Right lobe of liver (tissue), 4 donors: ENCODE results near the gene FOS.

Experiments used
- POLR2A ChIP-seq: fragments of 450-650 bp; IDR thresholded peaks from one replicate; pipeline ENCODE4 v1.6.1; 2017; ENCODE audit warnings: antibody characterized with exemption, mild to moderate bottlenecking
- TF ChIP-seq, protein P1 (sequence below), 4 donors: fragments of 200-600 bp in 3 of 4; fragments of 450-650 bp in 1 of 4; IDR thresholded peaks; one replicate each; pipeline versions ENCODE4 v1.5.1 to v1.8.0; 2016 to 2022; ENCODE audit warnings: antibody characterized with exemption in 4 of 4, mild to moderate bottlenecking in 2 of 4
- donor health status: DM: no; HTN: no; CAD: no.
- donor health status: DM: no; HTN: no; CAD: no.
- donor health status: DM: no; HTN: yes; CAD: no.

DNA sequence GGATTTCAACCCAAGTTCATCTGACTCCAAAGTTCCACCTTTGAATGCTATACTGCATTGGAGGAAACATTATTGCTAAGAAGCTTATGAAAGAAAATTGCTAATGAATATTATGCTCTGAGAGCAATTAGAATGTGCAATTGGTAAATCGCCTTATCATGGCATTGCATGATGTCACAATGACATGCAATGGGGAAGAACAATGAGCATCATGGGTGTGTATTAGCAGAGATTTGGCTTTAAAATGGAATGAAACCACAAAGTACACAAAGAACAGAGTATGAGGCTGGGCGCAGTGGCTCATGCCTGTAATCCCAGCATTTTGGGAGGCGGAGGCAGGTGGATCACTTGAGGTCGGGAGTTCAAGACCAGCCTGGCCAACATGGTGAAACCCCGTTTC lies 34.7 kb downstream of the FOS start:
- TF ChIP-seq POLR2A: no peak
- TF ChIP-seq, protein P1, sequence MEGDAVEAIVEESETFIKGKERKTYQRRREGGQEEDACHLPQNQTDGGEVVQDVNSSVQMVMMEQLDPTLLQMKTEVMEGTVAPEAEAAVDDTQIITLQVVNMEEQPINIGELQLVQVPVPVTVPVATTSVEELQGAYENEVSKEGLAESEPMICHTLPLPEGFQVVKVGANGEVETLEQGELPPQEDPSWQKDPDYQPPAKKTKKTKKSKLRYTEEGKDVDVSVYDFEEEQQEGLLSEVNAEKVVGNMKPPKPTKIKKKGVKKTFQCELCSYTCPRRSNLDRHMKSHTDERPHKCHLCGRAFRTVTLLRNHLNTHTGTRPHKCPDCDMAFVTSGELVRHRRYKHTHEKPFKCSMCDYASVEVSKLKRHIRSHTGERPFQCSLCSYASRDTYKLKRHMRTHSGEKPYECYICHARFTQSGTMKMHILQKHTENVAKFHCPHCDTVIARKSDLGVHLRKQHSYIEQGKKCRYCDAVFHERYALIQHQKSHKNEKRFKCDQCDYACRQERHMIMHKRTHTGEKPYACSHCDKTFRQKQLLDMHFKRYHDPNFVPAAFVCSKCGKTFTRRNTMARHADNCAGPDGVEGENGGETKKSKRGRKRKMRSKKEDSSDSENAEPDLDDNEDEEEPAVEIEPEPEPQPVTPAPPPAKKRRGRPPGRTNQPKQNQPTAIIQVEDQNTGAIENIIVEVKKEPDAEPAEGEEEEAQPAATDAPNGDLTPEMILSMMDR (IDR thresholded peaks at IDR 0.05): no peak
